ENCODE results near the gene EPHB2.

The EPHB2 gene

DNA sequence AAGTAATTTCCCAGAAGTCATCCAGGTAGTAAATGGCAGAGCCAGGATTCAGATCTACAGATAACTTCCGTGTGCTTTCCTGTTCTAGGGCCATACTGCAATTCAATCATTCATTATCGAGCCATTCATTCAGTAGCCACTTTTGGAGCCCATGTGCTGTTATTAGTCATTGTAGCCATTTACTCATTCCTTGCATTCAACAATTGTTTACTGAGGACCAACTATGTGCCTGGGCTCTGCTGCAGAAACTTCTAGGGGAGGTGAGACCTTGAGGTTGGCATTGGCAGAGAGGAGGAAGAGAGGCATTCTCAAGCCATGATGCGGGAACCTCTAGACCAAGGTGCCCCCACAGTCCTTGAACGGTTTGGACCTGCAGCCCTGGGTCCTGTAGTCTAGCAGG lies 27.9 kb downstream of the EPHB2 start:
- Histone ChIP-seq H3K9me3 (no peaks in the 10 kb centered on the region), H3K4me3 (ENCODE audit: low read depth in 1 of 2, low read length in 1 of 2) (no peak overlapping the region), H3K27me3 (no peaks in the 10 kb centered on the region), H3K36me3 (no peaks in the 10 kb centered on the region), H3K4me1 (ENCODE audit: control insufficient read depth in 1 of 2, insufficient read depth in 1 of 2, low read depth in 1 of 2, low read length in 1 of 2) (peaks cover 0 to 6% of the 10 kb centered on the region in 2 experiments), H3K27ac (no peak overlapping the region)
- TF ChIP-seq, protein P1, sequence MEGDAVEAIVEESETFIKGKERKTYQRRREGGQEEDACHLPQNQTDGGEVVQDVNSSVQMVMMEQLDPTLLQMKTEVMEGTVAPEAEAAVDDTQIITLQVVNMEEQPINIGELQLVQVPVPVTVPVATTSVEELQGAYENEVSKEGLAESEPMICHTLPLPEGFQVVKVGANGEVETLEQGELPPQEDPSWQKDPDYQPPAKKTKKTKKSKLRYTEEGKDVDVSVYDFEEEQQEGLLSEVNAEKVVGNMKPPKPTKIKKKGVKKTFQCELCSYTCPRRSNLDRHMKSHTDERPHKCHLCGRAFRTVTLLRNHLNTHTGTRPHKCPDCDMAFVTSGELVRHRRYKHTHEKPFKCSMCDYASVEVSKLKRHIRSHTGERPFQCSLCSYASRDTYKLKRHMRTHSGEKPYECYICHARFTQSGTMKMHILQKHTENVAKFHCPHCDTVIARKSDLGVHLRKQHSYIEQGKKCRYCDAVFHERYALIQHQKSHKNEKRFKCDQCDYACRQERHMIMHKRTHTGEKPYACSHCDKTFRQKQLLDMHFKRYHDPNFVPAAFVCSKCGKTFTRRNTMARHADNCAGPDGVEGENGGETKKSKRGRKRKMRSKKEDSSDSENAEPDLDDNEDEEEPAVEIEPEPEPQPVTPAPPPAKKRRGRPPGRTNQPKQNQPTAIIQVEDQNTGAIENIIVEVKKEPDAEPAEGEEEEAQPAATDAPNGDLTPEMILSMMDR (IDR thresholded peaks at IDR 0.05) = no peak

DNA sequence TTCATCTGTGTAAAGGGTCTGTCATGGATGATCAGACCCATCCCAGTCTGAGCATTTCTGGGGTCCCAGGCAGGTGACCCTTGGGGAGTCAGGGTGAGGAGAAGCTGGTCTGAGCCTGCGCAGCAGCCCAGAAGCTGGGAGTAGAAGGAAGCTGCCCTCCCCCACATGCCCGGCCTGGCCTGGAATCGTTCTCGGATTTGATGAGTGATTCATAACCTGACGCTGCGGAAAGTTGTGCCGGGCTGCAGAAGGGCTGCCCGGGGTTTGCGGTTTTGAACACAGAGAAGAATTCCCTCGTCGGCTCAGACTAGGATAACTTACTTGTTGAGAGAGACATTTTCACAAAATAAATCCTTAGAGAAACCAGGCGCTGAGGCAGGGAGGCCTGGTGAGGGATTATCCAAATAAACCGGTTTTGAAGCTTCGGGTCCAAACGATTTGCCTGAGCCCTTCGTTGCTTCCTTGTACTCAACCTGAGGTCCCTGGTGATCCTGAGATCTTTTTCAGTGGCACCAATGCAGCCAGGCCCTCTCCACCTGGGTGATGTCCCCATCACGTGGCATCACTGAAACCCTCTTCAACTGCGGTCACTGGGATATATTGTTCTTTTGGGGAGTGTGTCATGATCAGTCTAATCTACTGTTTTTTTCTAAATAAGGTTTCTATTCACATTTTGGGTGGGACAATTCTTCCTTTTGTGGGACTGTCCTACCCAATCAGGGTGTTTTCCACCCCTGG lies 29.2 kb downstream of the EPHB2 start:
- no peaks in the 10 kb centered on the region for H3K36me3 ChIP-seq
- H3K9me3 ChIP-seq = no peaks in the 10 kb centered on the region
- no peak overlapping the region for H3K4me3 ChIP-seq (ENCODE audit: low read depth in 1 of 2, low read length in 1 of 2)
- H3K27me3 ChIP-seq = no peaks in the 10 kb centered on the region
- peaks cover 0 to 6% of the 10 kb centered on the region in 2 experiments for H3K4me1 ChIP-seq (ENCODE audit: control insufficient read depth in 1 of 2, insufficient read depth in 1 of 2, low read depth in 1 of 2, low read length in 1 of 2)
- TF ChIP-seq, protein P1 (IDR thresholded peaks at IDR 0.05) = no peak
- no peak overlapping the region for H3K27ac ChIP-seq

DNA sequence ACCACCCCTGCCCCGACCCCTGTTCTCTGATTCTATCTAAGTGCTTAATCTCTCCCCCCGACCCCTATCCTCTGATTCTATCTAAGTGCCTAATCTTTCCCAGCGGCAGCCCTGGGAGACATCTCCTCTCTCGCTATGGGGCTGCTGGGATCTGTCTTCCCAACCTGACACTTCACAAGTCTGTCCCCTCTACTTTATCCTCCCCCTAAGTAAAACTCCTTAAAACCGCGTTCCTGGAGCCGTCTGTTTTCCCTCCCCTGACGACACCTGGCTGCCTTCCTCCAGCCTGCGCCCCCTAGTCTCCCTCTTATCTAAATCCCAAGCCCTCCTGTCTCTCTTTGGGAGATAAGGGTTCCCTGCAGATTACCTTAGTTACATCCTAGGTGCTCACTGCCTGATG lies 30.5 kb downstream of the EPHB2 start:
- Histone ChIP-seq H3K27ac (no peak overlapping the region), H3K27me3 (no peaks in the 10 kb centered on the region), H3K4me3 (ENCODE audit: low read depth in 1 of 2, low read length in 1 of 2) (no peak overlapping the region), H3K36me3 (no peaks in the 10 kb centered on the region), H3K4me1 (ENCODE audit: control insufficient read depth in 1 of 2, insufficient read depth in 1 of 2, low read depth in 1 of 2, low read length in 1 of 2) (peaks cover 6 to 8% of the 10 kb centered on the region in 2 experiments), H3K9me3 (no peaks in the 10 kb centered on the region)
- TF ChIP-seq, protein P1 (IDR thresholded peaks at IDR 0.05) = no peak

DNA sequence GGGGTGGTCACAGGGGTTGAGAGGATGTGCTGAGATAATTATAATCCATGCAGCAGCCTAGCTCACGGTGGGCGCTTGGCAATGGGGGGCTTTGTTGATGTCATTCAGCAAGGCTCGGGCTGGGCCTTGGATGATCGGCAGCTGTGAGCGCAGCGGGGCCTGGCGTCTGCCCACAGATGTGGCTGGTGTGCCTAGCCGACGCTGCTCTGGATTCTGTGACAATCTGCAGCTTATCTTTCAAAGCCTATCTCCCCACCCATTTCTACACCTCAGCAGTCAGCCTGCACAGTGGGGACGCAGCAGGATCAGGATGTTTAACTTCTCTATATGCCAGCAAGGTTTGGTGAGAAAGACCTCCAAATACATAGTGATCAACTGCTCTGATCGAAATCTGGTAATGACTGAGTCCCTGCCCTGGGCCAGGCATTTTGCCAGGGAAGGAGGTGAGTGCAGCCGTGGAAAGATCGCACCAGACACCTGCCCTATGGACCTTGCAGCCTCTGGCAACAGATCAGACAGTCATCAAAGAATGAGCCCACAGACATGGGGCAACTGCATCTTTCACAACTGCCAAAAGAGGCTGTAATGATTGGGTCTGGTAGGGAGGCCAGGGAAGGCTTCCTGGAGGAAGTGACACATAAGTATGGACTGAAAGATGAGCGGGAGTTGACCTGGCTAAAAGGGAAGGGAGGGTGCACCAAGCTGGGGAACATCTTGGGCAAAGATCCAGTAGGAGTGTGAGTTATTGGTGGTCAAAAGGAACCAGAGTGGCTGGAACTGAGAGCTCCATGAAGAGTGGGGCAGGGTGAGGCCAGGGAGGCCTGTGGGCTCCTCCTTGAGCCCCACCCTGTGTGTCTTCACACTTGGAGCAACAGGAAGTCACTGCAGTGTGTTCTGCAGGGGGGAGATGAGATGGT lies 35.3 kb downstream of the EPHB2 start:
- Histone ChIP-seq H3K4me1 (ENCODE audit: control insufficient read depth in 1 of 2, insufficient read depth in 1 of 2, low read depth in 1 of 2, low read length in 1 of 2) (peaks cover 13 to 23% of the 10 kb centered on the region in 2 experiments), H3K27ac (no peak overlapping the region), H3K36me3 (no peaks in the 10 kb centered on the region), H3K9me3 (no peaks in the 10 kb centered on the region), H3K27me3 (no peaks in the 10 kb centered on the region), H3K4me3 (ENCODE audit: low read depth in 1 of 2, low read length in 1 of 2) (no peak overlapping the region)
- TF ChIP-seq, protein P1 (IDR thresholded peaks at IDR 0.05) = no peak

DNA sequence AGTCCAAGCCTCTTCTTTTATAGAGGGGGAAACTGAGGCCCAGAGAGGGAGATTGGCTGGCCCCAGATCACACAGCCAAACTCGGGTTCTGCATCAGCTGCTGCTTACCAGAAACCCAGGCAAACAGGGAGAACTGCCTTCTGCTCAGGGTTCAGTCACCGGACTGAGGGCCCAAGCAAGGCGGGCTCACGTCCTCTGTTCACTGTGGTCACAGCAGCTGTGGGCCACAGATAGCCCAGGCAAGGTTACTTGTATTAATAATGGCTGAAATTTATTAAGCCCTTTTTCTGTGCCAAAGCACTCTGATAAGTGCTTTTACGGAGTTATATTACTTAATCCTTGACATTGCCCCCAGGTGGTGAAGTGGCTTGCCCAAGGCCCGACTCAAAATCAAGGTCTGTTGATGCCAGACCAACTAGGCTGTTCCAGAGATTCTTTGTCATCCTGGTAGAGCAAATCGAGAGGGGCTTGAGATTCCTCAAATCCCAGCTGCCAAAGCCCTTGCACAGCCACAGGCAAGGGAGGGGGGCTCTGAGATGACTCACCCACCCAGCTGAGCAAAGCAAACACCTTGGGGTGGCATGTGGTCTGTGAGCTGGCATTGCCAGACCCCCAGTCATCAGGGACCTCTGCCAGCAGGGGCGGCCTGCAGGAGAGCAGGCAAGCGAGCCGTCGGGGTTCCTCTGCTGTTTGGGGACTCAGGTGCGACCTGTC lies 36.5 kb downstream of the EPHB2 start:
- H3K4me1 ChIP-seq (ENCODE audit: control insufficient read depth in 1 of 2, insufficient read depth in 1 of 2, low read depth in 1 of 2, low read length in 1 of 2) = peaks cover 13 to 23% of the 10 kb centered on the region in 2 experiments

More for the DNA sequence above, 36.5 kb downstream of the EPHB2 start:
- Histone ChIP-seq H3K36me3 (no peaks in the 10 kb centered on the region), H3K27me3 (no peaks in the 10 kb centered on the region), H3K27ac (no peak overlapping the region), H3K9me3 (no peaks in the 10 kb centered on the region), H3K4me3 (ENCODE audit: low read depth in 1 of 2, low read length in 1 of 2) (no peak overlapping the region)
- TF ChIP-seq, protein P1 (IDR thresholded peaks at IDR 0.05) = no peak
